HG03439 (cell line): ENCODE measurements around the gene SBF2.

ENCODE experiments used
- ATAC-seq: cut with Tn5 transposase; IDR thresholded peaks from one replicate; pipeline ENCODE4 v1.9.1; 2021; ENCODE audit warnings: mild to moderate bottlenecking, moderate library complexity; ENCODE audit not compliant: unreplicated experiment

The SBF2 gene

GRCh38 chr11:9868641-9869040, 425.4 kb downstream of the SBF2 start:
- no peak for ATAC-seq

GRCh38 chr11:9862981-9863380, 431.0 kb downstream of the SBF2 start:
- no peak for ATAC-seq

GRCh38 chr11:9861860-9862725, 431.9 kb downstream of the SBF2 start:
- peak; percentile 82 for ATAC-seq

GRCh38 chr11:9859554-9860305, 434.3 kb downstream of the SBF2 start:
- no peak for ATAC-seq

- ATAC-seq, result no peak
These were observed 435.2 kb downstream of the SBF2 start for GRCh38 chr11:9858822-9859221.

- no peak for ATAC-seq
These were observed 435.8 kb downstream of the SBF2 start for GRCh38 chr11:9858218-9858617.

- no peak for ATAC-seq
These were observed 438.3 kb downstream of the SBF2 start for GRCh38 chr11:9855579-9856287.

GRCh38 chr11:9853929-9854552, 440.0 kb downstream of the SBF2 start:
- ATAC-seq, result no peak

- no peak for ATAC-seq
These were observed 441.6 kb downstream of the SBF2 start for GRCh38 chr11:9852465-9852864.

- no peak for ATAC-seq
These were observed 442.7 kb downstream of the SBF2 start for GRCh38 chr11:9851366-9851765.

- ATAC-seq, result no peak
These were observed 443.7 kb downstream of the SBF2 start for GRCh38 chr11:9850224-9850895.

GRCh38 chr11:9849389-9849788, 444.6 kb downstream of the SBF2 start:
- no peak for ATAC-seq

GRCh38 chr11:9847636-9848035, 446.4 kb downstream of the SBF2 start:
- no peak for ATAC-seq

- no peak for ATAC-seq
These were observed 451.1 kb downstream of the SBF2 start for GRCh38 chr11:9842923-9843322.

- no peak for ATAC-seq
These were observed 453.5 kb downstream of the SBF2 start for GRCh38 chr11:9840460-9841004.

GRCh38 chr11:9839550-9839949, 454.5 kb downstream of the SBF2 start:
- no peak for ATAC-seq

GRCh38 chr11:9838961-9839360, 455.1 kb downstream of the SBF2 start:
- peak; percentile 84 for ATAC-seq

GRCh38 chr11:9838229-9838628, 455.8 kb downstream of the SBF2 start:
- no peak for ATAC-seq

- no peak for ATAC-seq
These were observed 459.7 kb downstream of the SBF2 start for GRCh38 chr11:9834291-9834690.

- no peak for ATAC-seq
These were observed 462.9 kb downstream of the SBF2 start for GRCh38 chr11:9831122-9831521.
